ENCODE data around the gene NR3C1. TPM values are rescaled to one million over a fixed set of nuclear protein-coding genes. Genes with fewer than 3 reads are reported as not detected.

The NR3C1 gene
- total and polyA plus RNA-seq, 2 donors (not counting 1 experiment from before 2014, with no cell fraction given): 17.6 to 218 TPM

- Histone ChIP-seq H3K9me3 (ENCODE audit: control extremely low read depth in 1 of 3, control insufficient read depth in 2 of 3, insufficient read depth in 1 of 3, low read length in 2 of 3) (peaks cover 0 to 3% (median 0%) of the 10 kb centered on the region in 3 donors), H4K20me1 (ENCODE audit: control insufficient read depth, insufficient read depth, low read length, poor library complexity, severe bottlenecking) (peaks cover 7% of the 10 kb centered on the region), H3K4me3 (ENCODE audit: control extremely low read depth in 1 of 5, extremely low read depth in 1 of 5, insufficient read depth in 1 of 5, low read depth in 2 of 5, low read length in 4 of 5) (no peak overlapping the region), H2AFZ (ENCODE audit: insufficient read depth, low read depth, low read length, poor library complexity, severe bottlenecking) (no peak overlapping the region), H3K79me2 (ENCODE audit: control insufficient read depth, insufficient read depth, low read length) (no peaks in the 10 kb centered on the region), H3K27ac (ENCODE audit: low read length in 2 of 2) (no peak overlapping the region), H3K27me3 (replicated peaks in 1 of 4; ENCODE audit: control extremely low read depth in 1 of 4, control insufficient read depth in 3 of 4, insufficient read depth in 4 of 4, low read length in 3 of 4) (no peaks in the 10 kb centered on the region), H3K36me3 (replicated peaks in 1 of 2; ENCODE audit: control extremely low read depth in 1 of 2, control insufficient read depth in 1 of 2, extremely low read depth in 1 of 2, insufficient read depth in 2 of 2, low read length in 1 of 2) (peaks cover 25 to 28% of the 10 kb centered on the region in 2 experiments), H3K4me2 (replicated peaks; ENCODE audit: low read depth, low read length, poor library complexity, severe bottlenecking) (no peak overlapping the region), H3K9ac (ENCODE audit: low read length) (no peak overlapping the region), H3K4me1 (ENCODE audit: control insufficient read depth in 2 of 2, insufficient read depth in 2 of 2, low read length in 2 of 2) (peaks cover 3 to 11% of the 10 kb centered on the region in 2 donors)
- ATAC-seq (ENCODE audit: low read depth) (no peak), DNase-seq (no peak)
- Mint-ChIP-seq H3K27me3 (no peaks in the 10 kb centered on the region), H3K4me1 (peaks cover 19% of the 10 kb centered on the region), H3K9me3 (ENCODE audit: insufficient read depth) (peaks cover 2% of the 10 kb centered on the region), H3K4me3 (no peak overlapping the region), H3K27ac (no peak overlapping the region)
- CTCF ChIA-PET: no interaction called here
- no peak for TF ChIP-seq EZH2 (IDR thresholded peaks at IDR 0.05; ENCODE audit: borderline replicate concordance, insufficient read depth, low read depth, low read length, poor library complexity, severe bottlenecking)
- TF ChIP-seq, protein P1, sequence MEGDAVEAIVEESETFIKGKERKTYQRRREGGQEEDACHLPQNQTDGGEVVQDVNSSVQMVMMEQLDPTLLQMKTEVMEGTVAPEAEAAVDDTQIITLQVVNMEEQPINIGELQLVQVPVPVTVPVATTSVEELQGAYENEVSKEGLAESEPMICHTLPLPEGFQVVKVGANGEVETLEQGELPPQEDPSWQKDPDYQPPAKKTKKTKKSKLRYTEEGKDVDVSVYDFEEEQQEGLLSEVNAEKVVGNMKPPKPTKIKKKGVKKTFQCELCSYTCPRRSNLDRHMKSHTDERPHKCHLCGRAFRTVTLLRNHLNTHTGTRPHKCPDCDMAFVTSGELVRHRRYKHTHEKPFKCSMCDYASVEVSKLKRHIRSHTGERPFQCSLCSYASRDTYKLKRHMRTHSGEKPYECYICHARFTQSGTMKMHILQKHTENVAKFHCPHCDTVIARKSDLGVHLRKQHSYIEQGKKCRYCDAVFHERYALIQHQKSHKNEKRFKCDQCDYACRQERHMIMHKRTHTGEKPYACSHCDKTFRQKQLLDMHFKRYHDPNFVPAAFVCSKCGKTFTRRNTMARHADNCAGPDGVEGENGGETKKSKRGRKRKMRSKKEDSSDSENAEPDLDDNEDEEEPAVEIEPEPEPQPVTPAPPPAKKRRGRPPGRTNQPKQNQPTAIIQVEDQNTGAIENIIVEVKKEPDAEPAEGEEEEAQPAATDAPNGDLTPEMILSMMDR (IDR thresholded peaks at IDR 0.05): no peak
- no CpG with 5 or more reads among the region's 2 CpGs for WGBS (ENCODE audit: insufficient coverage)
- POLR2A ChIA-PET: no interaction called here
- intact Hi-C loops (cut with micrococcal nuclease): loop anchor here (10.0 kb wide), 1 partner anchor 545 kb away; no protein-coding TSS in a partner anchor
These were observed 123.8 kb downstream of the NR3C1 start for GRCh38 chr5:143279698-143280097.

DNA sequence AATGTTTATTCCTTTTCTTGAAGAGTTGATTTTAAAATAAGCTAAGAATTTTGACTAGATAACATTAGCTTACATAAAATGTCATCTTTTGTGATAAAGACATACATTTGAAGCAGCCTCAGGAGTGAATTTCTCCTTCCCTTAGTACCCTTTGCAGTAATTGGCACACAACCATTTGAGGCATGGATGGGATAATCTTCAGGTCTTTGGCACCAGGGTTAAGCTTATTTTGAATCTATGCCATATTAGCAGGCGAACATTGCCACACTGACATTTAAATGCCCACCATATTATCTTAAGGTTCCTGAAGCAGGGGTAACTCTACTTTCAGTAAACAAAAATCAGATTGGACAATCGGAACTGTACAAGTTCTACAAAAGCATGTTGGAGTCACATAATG lies 126.0 kb downstream of the NR3C1 start:
- H3K27ac Mint-ChIP-seq: no peak overlapping the region
- DNase-seq (no peak), ATAC-seq (ENCODE audit: low read depth) (no peak)
- intact Hi-C loops (cut with micrococcal nuclease): no loop called here
- POLR2A ChIA-PET: no interaction called here
- H3K27me3 Mint-ChIP-seq: no peaks in the 10 kb centered on the region
- no peak overlapping the region for H3K4me2 ChIP-seq (replicated peaks; ENCODE audit: low read depth, low read length, poor library complexity, severe bottlenecking)
- H3K4me1 Mint-ChIP-seq: peaks cover 12% of the 10 kb centered on the region
- no CpG with 5 or more reads among the region's 2 CpGs for WGBS (ENCODE audit: insufficient coverage)
- H3K9me3 Mint-ChIP-seq (ENCODE audit: insufficient read depth): no peaks in the 10 kb centered on the region
- H3K9me3 ChIP-seq (ENCODE audit: control extremely low read depth in 1 of 3, control insufficient read depth in 2 of 3, insufficient read depth in 1 of 3, low read length in 2 of 3): no peaks in the 10 kb centered on the region
- H3K79me2 ChIP-seq (ENCODE audit: control insufficient read depth, insufficient read depth, low read length): no peaks in the 10 kb centered on the region
- CTCF ChIA-PET: no interaction called here
- no peaks in the 10 kb centered on the region for H3K27me3 ChIP-seq (replicated peaks in 1 of 4; ENCODE audit: control extremely low read depth in 1 of 4, control insufficient read depth in 3 of 4, insufficient read depth in 4 of 4, low read length in 3 of 4)
- no peak overlapping the region for H3K4me3 ChIP-seq (ENCODE audit: control extremely low read depth in 1 of 5, extremely low read depth in 1 of 5, insufficient read depth in 1 of 5, low read depth in 2 of 5, low read length in 4 of 5)
- no peak overlapping the region for H3K9ac ChIP-seq (ENCODE audit: low read length)
- peaks cover 16 to 17% of the 10 kb centered on the region in 2 experiments for H3K36me3 ChIP-seq (replicated peaks in 1 of 2; ENCODE audit: control extremely low read depth in 1 of 2, control insufficient read depth in 1 of 2, extremely low read depth in 1 of 2, insufficient read depth in 2 of 2, low read length in 1 of 2)
- H3K27ac ChIP-seq (ENCODE audit: low read length in 2 of 2): no peak overlapping the region
- TF ChIP-seq, protein P1 (IDR thresholded peaks at IDR 0.05): no peak
- TF ChIP-seq EZH2 (IDR thresholded peaks at IDR 0.05; ENCODE audit: borderline replicate concordance, insufficient read depth, low read depth, low read length, poor library complexity, severe bottlenecking): no peak
- peaks cover 7% of the 10 kb centered on the region for H4K20me1 ChIP-seq (ENCODE audit: control insufficient read depth, insufficient read depth, low read length, poor library complexity, severe bottlenecking)
- H3K4me1 ChIP-seq (ENCODE audit: control insufficient read depth in 2 of 2, insufficient read depth in 2 of 2, low read length in 2 of 2): peaks cover 0 to 9% of the 10 kb centered on the region in 2 donors
- no peak overlapping the region for H2AFZ ChIP-seq (ENCODE audit: insufficient read depth, low read depth, low read length, poor library complexity, severe bottlenecking)
- no peak overlapping the region for H3K4me3 Mint-ChIP-seq
